Lower leg skin (tissue), 4 donors: Measurements from ENCODE around the gene MRPL10. TPM values are rescaled to one million over a fixed set of nuclear protein-coding genes. Genes with fewer than 3 reads are reported as not detected.

Source experiments
- DNase-seq, 2 donors: peaks; one replicate each; pipeline ENCODE4 v3.0.0-alpha.2; 2019; ENCODE audit warnings: low spot score in 2 of 2
- H3K4me3 ChIP-seq: fragments of 200-600 bp; sonication (generic); 2 replicates; pipeline ENCODE4 v1.5.1; 2017; ENCODE audit warnings: mild to moderate bottlenecking, low read depth; ENCODE audit not compliant: poor library complexity, severe bottlenecking
- POLR2A ChIP-seq, 2 donors: fragments of 450-650 bp; IDR thresholded peaks; one replicate each; pipeline ENCODE4 v1.6.1; 2016 to 2017; ENCODE audit warnings: antibody characterized with exemption in 2 of 2, mild to moderate bottlenecking in 1 of 2, moderate library complexity in 1 of 2
- WGBS, 2 donors: methylation state at CpG; one replicate each; pipeline ENCODE4 v1.1.5; 2018; 5-methylcytosine and 5-hydroxymethylcytosine counted together
- intact Hi-C: fragments of 100-400 bp; cut with DNase I; formaldehyde crosslinking; loops from one replicate; pipeline ENCODE4 v1.15.0; 2023; ENCODE audit warnings: low total_unique reads
- total RNA-seq, 4 donors: library from RNA; depleted of rRNA; stranded (reverse); fragments of >200 nt; gene quantifications; one replicate each; pipeline ENCODE4 v1.1.0, GENCODE V29; 2016
- TF ChIP-seq, protein P1 (sequence below), 3 donors: fragments of 450-650 bp; IDR thresholded peaks; one replicate each; pipeline ENCODE4 v1.5.1; 2016; ENCODE audit warnings: antibody characterized with exemption in 3 of 3, mild to moderate bottlenecking in 3 of 3, moderate library complexity in 2 of 3

Gene MRPL10
- total RNA-seq, 4 donors from 2014 or later = 25.3 to 35.4 (median 30.2) TPM

DNA sequence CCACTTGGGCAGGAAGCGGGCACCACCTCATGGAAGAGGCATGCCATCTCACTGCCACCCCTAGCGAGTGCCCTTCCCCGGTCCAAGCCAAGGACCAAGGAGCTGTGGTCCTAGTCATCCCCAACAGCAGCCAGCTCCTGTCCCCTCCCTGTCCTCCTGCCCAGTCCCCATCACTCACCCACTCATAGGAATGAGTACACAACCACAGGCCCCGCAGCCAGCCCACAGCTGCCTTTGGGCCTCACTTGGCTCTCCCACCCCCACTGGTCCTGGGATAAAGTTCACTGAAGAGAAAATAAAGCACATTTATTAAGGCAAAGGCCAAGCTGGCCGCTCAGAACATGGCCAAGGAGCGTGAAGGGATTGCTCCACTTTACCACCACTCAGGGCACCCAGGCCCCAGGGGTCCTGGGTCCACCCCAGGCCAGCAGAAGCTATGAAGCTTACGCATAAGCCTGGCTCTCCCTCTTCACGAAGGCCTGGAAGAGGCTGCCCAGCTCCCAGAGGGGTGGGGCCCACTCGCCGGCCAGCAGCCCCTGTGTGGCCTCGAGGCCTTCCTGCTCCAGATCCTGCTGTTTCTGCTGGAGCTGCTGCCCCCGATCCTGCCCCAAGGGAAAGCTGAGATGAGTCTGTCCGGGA, 6.2 kb upstream of the MRPL10 start:
- intact Hi-C loops = loop anchor here (2.0 kb wide), 1 partner anchor 43 kb away; no protein-coding TSS in a partner anchor
- H3K4me3 ChIP-seq = no peak overlapping the region
- WGBS, 2 donors = 70 to 75% methylated on average over 7 to 13 of the region's 13 CpGs
- no peak for DNase-seq
- TF ChIP-seq POLR2A (IDR thresholded peaks at IDR 0.05) = no peak
- TF ChIP-seq, protein P1, sequence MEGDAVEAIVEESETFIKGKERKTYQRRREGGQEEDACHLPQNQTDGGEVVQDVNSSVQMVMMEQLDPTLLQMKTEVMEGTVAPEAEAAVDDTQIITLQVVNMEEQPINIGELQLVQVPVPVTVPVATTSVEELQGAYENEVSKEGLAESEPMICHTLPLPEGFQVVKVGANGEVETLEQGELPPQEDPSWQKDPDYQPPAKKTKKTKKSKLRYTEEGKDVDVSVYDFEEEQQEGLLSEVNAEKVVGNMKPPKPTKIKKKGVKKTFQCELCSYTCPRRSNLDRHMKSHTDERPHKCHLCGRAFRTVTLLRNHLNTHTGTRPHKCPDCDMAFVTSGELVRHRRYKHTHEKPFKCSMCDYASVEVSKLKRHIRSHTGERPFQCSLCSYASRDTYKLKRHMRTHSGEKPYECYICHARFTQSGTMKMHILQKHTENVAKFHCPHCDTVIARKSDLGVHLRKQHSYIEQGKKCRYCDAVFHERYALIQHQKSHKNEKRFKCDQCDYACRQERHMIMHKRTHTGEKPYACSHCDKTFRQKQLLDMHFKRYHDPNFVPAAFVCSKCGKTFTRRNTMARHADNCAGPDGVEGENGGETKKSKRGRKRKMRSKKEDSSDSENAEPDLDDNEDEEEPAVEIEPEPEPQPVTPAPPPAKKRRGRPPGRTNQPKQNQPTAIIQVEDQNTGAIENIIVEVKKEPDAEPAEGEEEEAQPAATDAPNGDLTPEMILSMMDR (IDR thresholded peaks at IDR 0.05) = no peak

DNA sequence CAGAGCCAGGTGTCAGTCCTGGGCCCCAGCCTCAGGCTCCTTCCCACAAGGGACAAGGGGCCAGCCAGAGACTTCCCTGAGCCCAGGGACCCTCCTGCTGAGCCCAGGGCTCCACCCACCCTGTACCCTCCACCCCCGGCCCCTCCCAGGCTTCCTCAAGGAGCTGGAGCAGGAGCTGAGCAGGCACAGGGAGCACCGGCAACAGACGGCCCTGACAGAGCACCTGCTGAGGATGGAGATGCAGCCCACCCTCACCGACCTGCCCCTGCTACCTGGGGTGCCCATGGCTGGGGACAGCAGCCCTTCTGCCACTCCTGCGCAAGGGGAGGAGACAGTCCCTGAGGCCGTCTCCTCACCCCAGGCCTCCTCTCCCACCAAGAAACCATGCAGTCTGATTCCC, 5.3 kb upstream of the MRPL10 start:
- DNase-seq = no peak
- intact Hi-C loops = loop anchor here (2.0 kb wide), 1 partner anchor 44 kb away; no protein-coding TSS in a partner anchor
- TF ChIP-seq, protein P1 (IDR thresholded peaks at IDR 0.05) = no peak
- no peak for TF ChIP-seq POLR2A (IDR thresholded peaks at IDR 0.05)
- H3K4me3 ChIP-seq = no peak overlapping the region
- 87 to 100% methylated on average over 3 to 5 of the region's 6 CpGs for WGBS, 2 donors

DNA sequence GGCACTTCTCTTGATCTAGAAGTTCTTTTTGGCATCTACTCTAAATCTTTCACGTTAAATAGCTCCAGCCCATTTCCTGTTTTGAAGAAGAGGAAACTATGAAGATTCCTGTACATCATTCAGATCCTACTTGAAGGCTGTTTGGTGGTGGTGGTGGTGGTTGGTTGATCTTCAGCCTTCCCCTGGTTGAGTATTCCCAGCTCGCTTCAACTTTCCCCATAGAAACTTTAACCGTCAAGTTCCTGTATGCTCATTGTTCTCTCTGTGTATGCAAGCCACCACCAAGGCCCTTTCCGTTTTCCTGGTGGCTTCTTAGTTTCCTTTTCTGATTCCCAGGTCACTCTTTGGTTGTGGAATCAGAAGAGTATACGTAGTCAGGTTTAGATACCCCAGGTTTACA, 3.4 kb upstream of the MRPL10 start:
- TF ChIP-seq, protein P1 (IDR thresholded peaks at IDR 0.05) = no peak
- no peak for TF ChIP-seq POLR2A (IDR thresholded peaks at IDR 0.05)

DNA sequence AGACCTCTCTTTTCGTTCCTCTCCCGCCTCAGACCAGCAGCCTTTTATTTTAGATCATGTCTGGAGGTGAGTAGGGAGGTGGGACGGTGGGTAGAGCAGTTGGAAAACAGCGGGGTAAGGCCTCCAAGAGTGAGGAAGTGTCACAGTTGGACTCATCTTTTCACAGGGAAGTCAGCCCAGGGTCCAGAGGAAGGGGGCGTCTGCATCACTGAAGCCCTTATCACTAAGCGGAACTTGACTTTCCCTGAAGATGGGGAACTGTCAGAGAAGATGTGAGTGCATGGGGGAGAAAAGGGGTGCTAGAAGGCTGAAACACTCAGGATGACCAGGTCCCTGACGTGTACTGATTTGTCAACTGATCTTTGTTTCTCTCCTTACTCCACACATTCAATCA, 590 bp upstream of the MRPL10 start:
- TF ChIP-seq POLR2A (IDR thresholded peaks at IDR 0.05) = no peak
- TF ChIP-seq, protein P1 (IDR thresholded peaks at IDR 0.05) = no peak
- intact Hi-C loops = no loop called here
- peak overlapping the region; percentile 16 for H3K4me3 ChIP-seq
- WGBS, 2 donors = 12 to 20% methylated on average over 7 of the region's 7 CpGs
- DNase-seq = no peak

More for the DNA sequence above, 3.4 kb upstream of the MRPL10 start:
- DNase-seq = no peak
- H3K4me3 ChIP-seq = no peak overlapping the region
- intact Hi-C loops = no loop called here
- 57 to 70% methylated on average over 5 of the region's 5 CpGs for WGBS, 2 donors

DNA sequence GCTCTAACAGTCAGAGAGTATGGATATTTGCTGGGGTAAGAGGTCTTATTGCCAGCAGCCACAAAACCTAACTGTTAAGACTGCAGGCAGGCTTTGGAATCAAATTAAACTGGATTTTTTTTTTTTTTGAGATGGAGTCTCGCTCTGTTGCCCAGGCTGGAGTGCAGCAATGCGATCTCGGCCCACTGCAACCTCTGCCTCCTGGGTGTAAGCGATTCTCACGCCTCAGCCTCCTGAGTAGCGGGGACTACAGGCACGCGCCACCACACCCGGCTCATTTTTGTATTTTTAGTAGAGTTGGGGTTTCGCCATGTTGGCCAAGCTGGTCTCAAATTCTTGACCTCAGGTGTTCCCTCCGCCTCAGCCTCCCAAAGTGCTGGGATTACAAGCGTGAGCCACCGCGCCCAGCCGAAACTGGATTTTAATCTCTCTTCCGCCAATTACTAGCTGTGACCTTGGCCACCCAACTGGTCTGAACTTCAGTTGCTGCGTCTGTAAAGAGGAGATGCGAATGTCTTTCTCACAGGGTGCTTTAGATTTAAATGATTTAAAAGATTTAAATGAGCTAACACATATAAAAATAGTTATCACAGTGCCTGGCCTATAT, 842 bp downstream of the MRPL10 start:
- WGBS, 2 donors = 74 to 76% methylated on average over 18 of the region's 18 CpGs
- no peak for DNase-seq
- intact Hi-C loops = no loop called here
- H3K4me3 ChIP-seq = peak overlapping the region; percentile 55
- TF ChIP-seq POLR2A (IDR thresholded peaks at IDR 0.05) = no peak
- TF ChIP-seq, protein P1 (IDR thresholded peaks at IDR 0.05) = no peak
